Glutamatergic neuron (in vitro differentiated cells): ENCODE data around the gene AKAP12. TPM values are rescaled to one million over a fixed set of nuclear protein-coding genes. Genes with fewer than 3 reads are reported as not detected.

Experiments
- DNase-seq: peaks from one replicate; pipeline ENCODE4 v3.0.0; 2022
- H3K27ac Mint-ChIP-seq: one replicate; pipeline ENCODE4 v1.8.0; 2020; ENCODE audit warnings: mild to moderate bottlenecking, mixed read lengths, inconsistent platforms; ENCODE audit not compliant: unreplicated experiment
- H3K27me3 Mint-ChIP-seq: one replicate; pipeline ENCODE4 v1.8.0; 2020; ENCODE audit warnings: mild to moderate bottlenecking, moderate library complexity, mixed read lengths, inconsistent platforms; ENCODE audit not compliant: unreplicated experiment
- H3K36me3 Mint-ChIP-seq: one replicate; pipeline ENCODE4 v1.8.0; 2020; ENCODE audit warnings: mild to moderate bottlenecking, mixed read lengths, inconsistent platforms; ENCODE audit not compliant: unreplicated experiment
- H3K4me1 Mint-ChIP-seq: one replicate; pipeline ENCODE4 v1.8.0; 2020; ENCODE audit warnings: mild to moderate bottlenecking, low read depth, mixed read lengths, inconsistent platforms; ENCODE audit not compliant: unreplicated experiment
- H3K4me3 Mint-ChIP-seq: one replicate; pipeline ENCODE4 v1.8.0; 2020; ENCODE audit warnings: mild to moderate bottlenecking, mixed read lengths, inconsistent platforms; ENCODE audit not compliant: unreplicated experiment
- H3K9me3 Mint-ChIP-seq: one replicate; pipeline ENCODE4 v1.8.0; 2020; ENCODE audit warnings: mild to moderate bottlenecking, moderate library complexity, mixed read lengths, inconsistent platforms; ENCODE audit not compliant: unreplicated experiment
- total RNA-seq: library from RNA; stranded (reverse); fragmentation: NEBNext Ultra II Directional; extraction: Animal tissue kit (Norgen Biotek cat#: 25700); gene quantifications from one replicate; pipeline ENCODE4 v1.2.1, GENCODE V29; 2021; ENCODE audit not compliant: unreplicated experiment
- TF ChIP-seq, protein P1 (sequence below): fragments of 200-600 bp; sonication (generic); IDR thresholded peaks from one replicate; pipeline ENCODE4 v1.5.0; 2021; ENCODE audit not compliant: partially characterized antibody, unreplicated experiment

Gene AKAP12
- total RNA-seq, 1 donor from 2014 or later, result 240 TPM

DNA sequence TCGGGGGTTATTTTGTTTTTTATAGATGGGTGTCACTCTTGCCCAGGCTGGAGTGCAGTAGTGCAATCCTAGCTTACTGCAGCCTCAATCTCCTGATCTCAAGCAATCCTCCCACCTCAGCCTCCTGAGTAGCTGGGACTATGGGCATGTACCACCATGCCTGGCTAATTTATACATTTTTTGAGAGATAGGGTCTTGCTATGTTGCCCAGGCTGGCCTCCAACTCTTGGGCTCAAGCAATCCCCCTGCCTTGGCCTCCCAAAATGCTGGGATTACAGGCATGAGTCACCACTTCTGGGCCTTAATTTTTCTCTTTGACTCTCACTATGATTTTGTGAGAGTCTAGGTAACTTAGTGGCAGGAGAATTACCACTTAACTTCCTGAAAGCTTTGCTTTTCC lies 23.3 kb downstream of the AKAP12 start:
- Mint-ChIP-seq H3K27ac (no peak overlapping the region), H3K4me3 (no peak overlapping the region), H3K9me3 (peaks cover 7% of the 10 kb centered on the region), H3K4me1 (peaks cover 14% of the 10 kb centered on the region), H3K36me3 (no peaks in the 10 kb centered on the region), H3K27me3 (peaks cover 5% of the 10 kb centered on the region)
- TF ChIP-seq, protein P1, sequence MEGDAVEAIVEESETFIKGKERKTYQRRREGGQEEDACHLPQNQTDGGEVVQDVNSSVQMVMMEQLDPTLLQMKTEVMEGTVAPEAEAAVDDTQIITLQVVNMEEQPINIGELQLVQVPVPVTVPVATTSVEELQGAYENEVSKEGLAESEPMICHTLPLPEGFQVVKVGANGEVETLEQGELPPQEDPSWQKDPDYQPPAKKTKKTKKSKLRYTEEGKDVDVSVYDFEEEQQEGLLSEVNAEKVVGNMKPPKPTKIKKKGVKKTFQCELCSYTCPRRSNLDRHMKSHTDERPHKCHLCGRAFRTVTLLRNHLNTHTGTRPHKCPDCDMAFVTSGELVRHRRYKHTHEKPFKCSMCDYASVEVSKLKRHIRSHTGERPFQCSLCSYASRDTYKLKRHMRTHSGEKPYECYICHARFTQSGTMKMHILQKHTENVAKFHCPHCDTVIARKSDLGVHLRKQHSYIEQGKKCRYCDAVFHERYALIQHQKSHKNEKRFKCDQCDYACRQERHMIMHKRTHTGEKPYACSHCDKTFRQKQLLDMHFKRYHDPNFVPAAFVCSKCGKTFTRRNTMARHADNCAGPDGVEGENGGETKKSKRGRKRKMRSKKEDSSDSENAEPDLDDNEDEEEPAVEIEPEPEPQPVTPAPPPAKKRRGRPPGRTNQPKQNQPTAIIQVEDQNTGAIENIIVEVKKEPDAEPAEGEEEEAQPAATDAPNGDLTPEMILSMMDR, result no peak
- no peak for DNase-seq

DNA sequence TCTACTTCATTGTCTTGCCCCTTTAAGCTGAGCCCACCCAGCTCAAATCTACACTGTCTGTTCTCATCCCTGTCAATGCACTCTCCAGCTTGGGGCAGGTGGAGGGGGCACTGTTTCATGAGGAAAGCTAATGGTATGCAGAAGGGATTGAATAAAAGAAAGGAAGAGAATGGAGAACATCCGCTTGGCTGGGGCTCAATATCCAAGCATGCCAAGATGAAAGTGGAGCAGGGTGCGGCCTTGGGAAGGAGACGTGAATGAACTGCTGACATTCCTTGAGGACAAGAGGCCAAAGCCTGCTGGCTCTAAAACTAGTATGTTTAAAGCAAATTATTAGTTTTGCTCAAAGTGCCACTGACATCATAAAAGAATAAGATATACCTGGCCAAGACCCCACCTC lies 24.2 kb downstream of the AKAP12 start:
- DNase-seq, result no peak
- Mint-ChIP-seq H3K4me3 (no peak overlapping the region), H3K36me3 (no peaks in the 10 kb centered on the region), H3K27me3 (peaks cover 5% of the 10 kb centered on the region), H3K27ac (no peak overlapping the region), H3K9me3 (peaks cover 7% of the 10 kb centered on the region), H3K4me1 (peaks cover 11% of the 10 kb centered on the region)
- TF ChIP-seq, protein P1, result no peak

DNA sequence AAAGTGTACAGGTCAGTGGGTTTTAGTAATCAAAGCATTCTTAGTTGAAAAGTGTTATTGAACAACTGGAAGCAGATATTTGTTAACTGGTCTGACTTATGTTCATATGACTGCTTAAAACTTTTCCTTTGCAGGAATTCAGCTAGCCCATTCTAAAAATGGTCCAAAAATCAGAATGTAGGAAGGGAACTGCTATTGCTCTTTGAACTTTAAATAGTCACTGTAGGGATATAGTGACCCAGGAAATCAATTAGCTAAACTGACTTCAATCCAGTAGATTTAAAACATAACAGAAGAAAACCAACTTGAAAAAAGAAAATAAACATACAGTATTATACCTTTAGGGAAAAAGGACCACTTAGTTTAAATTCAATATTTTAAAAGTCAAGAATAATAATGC lies 25.5 kb downstream of the AKAP12 start:
- no peak for DNase-seq
- Mint-ChIP-seq H3K4me1 (peaks cover 11% of the 10 kb centered on the region), H3K9me3 (peaks cover 7% of the 10 kb centered on the region), H3K4me3 (no peak overlapping the region), H3K27ac (no peak overlapping the region), H3K36me3 (no peaks in the 10 kb centered on the region), H3K27me3 (peaks cover 5% of the 10 kb centered on the region)
- TF ChIP-seq, protein P1, result no peak

DNA sequence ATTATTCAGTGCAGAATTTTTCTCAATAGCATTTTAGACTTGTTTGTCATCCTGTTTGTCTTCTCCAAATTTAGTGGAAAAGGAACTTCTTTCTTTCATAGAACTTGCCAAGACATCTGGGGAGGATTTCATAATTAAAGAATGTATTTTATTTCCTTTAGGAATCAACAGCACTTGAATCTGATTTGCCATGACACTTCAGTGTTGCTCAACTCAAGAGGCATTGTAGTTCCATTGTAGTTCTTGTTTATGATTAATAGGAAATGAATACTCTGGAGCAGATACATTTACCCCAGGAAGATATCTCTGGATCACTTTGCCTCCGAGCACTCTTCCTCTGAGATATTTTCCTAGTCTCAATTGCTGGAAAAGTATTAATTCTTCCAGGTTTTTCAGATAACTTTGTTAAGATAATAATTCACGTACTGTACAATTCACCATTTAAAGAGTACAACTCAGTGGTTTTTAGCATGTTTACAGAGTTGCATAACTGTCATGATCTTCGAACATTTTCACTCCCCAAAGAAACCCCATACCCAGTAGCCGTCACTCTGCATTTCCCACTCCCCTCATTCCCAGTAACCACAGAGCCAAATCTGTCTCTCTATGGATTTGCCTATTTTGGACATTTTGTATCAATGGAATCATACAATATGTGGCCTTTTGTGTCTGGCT lies 29.7 kb downstream of the AKAP12 start:
- TF ChIP-seq, protein P1, result no peak
- Mint-ChIP-seq H3K4me3 (no peak overlapping the region), H3K27ac (no peak overlapping the region), H3K4me1 (peaks cover 20% of the 10 kb centered on the region), H3K27me3 (peaks cover 9% of the 10 kb centered on the region), H3K36me3 (no peaks in the 10 kb centered on the region), H3K9me3 (peaks cover 4% of the 10 kb centered on the region)
- DNase-seq, result no peak

DNA sequence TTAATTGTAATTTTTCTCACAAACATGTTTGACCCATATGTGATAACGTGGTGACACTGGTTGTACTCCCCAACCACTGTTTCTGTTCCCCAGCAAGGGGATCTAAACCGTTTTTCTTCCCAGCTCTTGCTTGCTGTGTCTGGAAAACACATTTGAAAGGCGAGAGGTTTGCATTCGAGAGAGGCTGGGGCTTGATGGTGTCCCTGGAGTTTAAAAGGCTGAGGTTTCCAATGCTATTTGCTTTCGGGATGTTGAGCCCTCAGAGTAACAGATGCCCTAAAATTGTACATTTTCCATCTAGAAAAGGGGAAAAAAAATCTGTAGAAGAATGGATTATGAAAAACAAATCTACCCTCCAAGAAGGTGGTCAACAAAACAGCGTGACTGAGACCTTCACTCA lies 35.4 kb downstream of the AKAP12 start:
- TF ChIP-seq, protein P1, result no peak
- DNase-seq, result no peak
- H3K4me1 Mint-ChIP-seq, result peaks cover 38% of the 10 kb centered on the region
- H3K9me3 Mint-ChIP-seq, result peaks cover 7% of the 10 kb centered on the region
- peak overlapping the region; percentile 87 for H3K27ac Mint-ChIP-seq
- peaks cover 8% of the 10 kb centered on the region for H3K27me3 Mint-ChIP-seq
- H3K4me3 Mint-ChIP-seq, result peak overlapping the region; percentile 53
- H3K36me3 Mint-ChIP-seq, result no peaks in the 10 kb centered on the region
